Prostate gland (tissue), 2 donors: Measurements from ENCODE around the gene TBC1D30.
"Not testable (repeated sequence)": the region's sequence is repeated elsewhere in the genome, so short reads cannot be mapped to it uniquely, and the experiment has no call there.

Experiments used
- POLR2A ChIP-seq: fragments of 450-650 bp; IDR thresholded peaks from one replicate; pipeline ENCODE4 v1.6.1; 2016; ENCODE audit warnings: antibody characterized with exemption, mild to moderate bottlenecking
- POLR2AphosphoS5 ChIP-seq: sonication (generic); formaldehyde crosslinking; IDR thresholded peaks from one replicate; pipeline ENCODE4 v1.6.1; 2017; ENCODE audit warnings: antibody characterized with exemption
- TF ChIP-seq, protein P1 (sequence below), 4 experiments: fragments of 200-600 bp in 2 of 4; fragments of 450-650 bp in 2 of 4; sonication (generic) in 2 of 4; IDR thresholded peaks; 1 replicate in 3 of 4; 2 replicates in 1 of 4; pipeline ENCODE4 v1.5.1; 2016 to 2019; ENCODE audit warnings: antibody characterized with exemption in 4 of 4, mild to moderate bottlenecking in 2 of 4, moderate library complexity in 2 of 4

DNA sequence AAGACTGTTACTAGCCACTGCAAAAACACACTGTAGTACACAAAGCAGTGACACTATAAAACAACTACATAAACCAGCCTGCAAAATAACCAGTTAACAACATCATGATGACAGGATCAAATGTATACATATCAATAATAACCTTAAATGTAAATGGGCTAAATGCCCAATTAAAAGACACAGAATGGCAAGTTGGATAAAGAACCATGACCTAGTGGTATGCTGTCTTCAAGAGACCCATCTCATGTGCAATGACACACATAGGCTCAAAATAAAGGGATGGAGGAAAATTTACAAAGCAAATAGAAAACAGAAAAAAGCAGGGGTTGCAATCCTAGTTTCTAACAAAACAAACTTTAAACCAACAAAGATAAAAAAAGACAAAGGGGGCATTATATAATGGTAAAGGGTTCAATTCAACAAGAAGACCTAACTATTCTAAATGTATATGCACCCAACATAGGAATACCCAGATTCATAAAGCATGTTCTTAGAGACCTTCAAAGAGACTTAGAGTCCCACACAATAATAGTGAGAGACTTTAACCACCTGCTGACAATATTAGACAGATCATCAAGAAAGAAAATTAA lies 49.2 kb upstream of the TBC1D30 start:
- TF ChIP-seq, protein P1, sequence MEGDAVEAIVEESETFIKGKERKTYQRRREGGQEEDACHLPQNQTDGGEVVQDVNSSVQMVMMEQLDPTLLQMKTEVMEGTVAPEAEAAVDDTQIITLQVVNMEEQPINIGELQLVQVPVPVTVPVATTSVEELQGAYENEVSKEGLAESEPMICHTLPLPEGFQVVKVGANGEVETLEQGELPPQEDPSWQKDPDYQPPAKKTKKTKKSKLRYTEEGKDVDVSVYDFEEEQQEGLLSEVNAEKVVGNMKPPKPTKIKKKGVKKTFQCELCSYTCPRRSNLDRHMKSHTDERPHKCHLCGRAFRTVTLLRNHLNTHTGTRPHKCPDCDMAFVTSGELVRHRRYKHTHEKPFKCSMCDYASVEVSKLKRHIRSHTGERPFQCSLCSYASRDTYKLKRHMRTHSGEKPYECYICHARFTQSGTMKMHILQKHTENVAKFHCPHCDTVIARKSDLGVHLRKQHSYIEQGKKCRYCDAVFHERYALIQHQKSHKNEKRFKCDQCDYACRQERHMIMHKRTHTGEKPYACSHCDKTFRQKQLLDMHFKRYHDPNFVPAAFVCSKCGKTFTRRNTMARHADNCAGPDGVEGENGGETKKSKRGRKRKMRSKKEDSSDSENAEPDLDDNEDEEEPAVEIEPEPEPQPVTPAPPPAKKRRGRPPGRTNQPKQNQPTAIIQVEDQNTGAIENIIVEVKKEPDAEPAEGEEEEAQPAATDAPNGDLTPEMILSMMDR (IDR thresholded peaks at IDR 0.05) = not testable (repeated sequence)
- TF ChIP-seq POLR2A, POLR2AphosphoS5: not testable (repeated sequence)
